ENCODE data around the gene ARL11.

Gene ARL11

DNA sequence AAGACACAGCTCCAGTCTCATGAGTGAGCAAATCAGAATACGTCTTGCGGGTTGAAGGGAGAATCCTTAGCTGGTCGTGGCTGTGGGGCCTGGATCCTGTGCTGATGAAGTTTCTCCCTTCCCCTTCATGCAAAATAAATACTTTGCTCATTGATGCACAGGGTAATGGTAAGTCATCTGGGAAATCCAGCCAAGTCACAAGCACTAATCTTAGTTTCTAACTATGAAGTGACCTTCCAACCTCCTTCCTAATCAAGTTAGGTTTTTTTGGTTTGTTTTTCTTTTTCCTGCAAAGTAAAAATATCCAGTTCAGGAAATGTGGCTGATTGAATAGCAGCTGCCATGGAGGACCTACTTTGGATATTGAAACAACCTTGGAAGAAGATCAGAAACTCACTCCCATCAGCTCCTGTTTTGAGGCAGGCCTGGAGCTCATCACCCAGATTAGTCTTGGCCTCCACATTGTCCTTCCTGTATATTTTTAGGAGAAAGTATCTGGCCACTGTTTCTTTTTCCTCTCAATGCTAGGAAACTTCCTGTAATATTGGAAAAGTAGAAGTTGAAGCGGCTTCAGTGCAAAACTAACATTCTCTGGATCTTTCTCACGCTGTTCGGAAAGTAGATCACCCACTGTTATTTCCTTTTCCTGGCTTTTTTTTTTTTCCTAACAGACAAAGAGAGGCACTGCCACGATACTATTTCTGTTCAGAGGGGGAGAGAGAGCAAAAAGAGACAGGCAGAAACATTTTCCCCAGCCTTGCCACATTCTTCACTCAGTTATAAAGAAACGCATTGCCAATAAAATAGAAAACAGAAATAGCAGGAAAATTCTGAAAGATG, 12.3 kb upstream of the ARL11 start:
- no peak for DNase-seq

DNA sequence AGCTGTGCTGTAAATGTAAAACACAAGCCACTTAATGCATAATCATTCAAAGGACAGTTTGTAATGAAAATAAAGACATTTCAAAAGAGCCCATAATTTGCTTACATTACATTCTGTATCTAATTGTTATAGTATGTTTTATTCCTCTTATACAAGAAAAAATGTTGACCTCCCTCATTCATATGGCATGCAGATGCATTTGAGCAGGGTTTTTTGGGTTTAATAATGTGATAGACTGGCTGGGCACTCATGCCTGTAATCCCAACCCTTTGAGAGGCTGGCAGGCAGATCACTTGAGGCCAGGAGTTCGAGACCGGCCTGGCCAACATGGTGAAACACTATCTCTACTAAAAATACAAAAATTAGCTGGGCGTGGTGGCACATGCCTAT, 11.6 kb upstream of the ARL11 start:
- DNase-seq: no peak

DNA sequence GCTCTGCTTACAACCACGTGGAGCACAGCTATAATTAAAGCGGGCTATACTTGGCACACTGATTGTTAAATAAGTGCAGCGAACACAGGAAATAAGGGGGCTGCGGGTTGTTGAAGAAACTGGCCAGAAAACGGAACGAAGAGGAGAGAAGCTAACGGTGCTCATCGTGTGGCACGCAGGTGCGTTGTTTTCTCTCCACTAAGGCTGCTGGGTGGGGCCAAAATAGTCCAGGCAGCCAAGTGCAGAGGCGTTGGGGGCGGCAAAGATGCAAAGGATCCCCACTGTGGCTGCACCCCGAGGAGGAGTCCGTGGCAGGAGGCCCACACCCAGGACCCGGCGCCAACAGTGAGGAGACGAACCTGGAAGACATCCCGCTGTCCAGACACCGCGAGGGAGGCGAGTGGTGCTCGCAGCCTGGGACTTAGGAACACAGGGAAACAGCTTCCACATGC, 8.1 kb upstream of the ARL11 start:
- no peak for DNase-seq

DNA sequence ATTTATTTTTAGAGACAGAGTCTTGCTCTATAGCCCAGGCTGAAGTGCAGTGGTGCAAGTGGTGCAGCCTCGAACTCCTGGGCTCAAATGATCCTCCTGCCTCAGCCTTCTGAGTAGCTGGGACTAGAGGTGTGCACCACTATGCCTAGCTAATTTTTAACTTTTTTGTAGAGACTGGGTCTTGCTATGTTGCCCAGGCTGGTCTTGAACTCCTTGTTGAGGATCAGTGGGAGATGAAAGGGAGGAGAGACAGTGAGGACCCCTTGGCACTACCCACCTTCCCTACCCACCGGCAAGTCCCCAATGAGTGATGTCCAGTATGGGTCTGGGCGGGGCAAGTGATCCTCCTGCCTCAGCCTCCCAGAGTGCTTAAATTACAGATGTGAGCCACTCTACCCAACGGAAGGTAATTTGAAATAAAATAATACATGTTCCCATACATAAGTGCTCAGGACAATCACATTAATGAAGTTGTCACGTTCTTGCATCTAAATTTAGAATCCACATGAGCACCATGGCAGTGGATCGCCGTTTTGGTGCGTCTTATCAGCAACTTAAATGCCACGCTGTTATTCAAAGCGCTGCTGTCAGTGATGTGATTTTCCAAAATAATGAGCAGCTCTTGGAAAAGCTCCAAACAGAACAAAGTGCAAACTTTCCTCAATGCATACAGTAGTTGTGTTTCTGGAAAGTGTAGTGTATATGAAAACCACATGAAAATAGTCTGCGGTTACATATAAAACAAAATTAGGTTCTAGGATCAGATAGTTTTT, 5.9 kb upstream of the ARL11 start:
- DNase-seq: no peak

DNA sequence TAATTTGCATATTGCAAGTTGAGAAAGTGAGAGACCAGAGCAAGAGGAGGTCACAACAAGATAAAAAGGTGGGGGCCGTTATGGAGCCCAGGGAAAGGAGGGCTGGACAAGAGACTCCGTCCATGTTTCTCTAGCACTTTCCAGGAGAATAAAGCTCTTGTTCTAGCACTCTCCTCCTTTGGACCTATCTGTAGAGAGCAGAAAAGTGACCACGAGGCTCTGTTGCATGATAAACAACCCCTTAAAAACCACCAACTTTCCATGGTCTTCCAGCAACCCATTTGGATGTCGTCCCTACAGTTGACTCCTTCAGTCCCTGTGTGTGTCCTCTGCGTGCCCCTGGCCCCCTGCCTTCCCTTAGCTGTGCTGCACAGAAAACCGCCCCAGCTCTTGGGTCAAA, 4.1 kb upstream of the ARL11 start:
- DNase-seq: no peak

DNA sequence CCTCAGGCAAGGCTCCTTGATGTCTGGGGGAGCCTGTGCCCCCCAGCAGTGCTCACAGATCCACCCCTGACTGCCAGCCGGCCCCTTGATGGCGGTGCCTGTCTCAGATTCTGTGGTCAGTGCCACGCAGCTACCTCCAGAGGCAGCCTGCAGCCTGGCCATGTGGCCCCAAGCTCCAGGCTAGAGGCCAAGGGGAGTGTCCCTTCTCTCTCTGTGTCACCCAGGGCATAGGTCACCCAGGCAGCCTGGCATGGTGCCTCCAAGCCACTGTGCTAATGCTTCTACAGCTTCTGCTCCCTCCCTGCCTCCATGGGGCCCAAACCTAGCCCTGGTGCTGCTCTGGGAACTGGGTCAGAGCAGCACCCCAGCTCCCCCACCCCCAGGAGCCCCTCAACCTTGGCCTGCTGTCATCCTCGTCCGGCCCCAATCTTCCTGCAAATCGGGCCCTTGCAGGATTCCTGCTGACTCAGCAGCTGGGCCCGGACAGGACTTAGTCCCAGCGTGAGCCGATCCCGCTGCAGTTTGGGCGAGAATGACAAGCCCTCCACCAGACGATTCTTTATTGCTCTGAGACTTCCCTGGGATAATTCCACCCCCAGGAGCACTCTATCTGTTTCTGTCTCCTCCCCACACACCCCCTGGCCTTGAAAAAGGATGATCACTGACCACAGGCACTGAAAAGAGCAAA, 2.8 kb upstream of the ARL11 start:
- no peak for DNase-seq

DNA sequence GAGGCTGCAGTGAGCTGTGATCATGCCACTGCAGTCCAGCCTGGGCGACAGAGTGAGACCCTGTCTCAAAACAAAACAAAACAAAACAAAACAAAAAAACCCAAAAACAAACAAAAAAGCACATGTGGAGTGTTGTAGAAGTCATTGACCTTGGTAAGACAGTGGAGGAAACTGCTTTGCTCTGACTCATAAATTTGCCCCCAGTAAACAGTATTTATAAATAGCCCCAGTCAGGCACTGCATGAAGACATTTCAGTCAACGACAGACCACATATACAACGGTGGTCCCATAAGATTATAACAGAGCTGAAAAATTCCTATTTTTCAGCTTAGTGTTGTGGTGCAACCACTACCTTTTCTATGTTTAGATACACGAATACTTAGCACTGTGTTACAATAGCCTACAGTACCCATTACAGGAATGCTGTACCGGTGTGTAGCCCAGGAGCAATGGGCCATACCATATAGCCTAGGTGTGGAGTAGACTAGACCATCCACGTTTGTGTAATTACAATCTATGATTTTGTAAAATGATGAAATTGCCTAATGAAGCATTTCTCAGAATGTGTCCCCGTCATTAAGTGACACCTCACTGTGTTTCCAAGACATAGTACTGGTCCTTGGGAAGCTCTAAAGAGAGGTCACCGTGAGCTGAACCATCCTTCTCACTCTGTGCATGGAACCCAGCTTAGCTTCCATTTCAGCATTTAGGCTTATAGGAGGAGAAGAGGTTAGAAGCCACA, 1.1 kb downstream of the ARL11 start:
- no peak for DNase-seq

DNA sequence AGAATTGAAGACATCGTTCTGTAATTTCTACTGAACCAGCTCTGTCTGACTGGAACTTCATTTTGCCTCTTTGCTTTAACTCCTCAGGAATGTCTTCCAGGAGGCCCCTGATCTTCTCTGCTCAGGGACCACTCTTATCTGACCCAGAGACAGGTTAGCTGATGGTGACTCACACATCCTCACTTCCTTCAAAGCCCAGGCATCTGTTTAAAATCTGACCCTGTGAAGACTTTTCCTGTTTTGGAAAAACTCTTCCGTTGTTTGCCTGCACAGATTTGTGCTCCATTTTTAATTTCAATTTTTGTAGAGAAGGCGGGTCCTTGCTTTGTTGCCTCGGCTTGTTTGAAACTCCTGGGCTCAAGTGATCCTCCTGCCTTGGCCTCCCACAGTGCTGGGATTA, 1.6 kb downstream of the ARL11 start:
- no peak for DNase-seq

DNA sequence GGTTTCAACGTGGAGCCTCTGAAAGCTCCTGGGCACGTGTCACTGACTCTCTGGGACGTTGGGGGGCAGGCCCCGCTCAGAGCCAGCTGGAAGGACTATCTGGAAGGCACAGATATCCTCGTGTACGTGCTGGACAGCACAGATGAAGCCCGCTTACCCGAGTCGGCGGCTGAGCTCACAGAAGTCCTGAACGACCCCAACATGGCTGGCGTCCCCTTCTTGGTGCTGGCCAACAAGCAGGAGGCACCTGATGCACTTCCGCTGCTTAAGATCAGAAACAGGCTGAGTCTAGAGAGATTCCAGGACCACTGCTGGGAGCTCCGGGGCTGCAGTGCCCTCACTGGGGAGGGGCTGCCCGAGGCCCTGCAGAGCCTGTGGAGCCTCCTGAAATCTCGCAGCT, 2.3 kb downstream of the ARL11 start:
- DNase-seq: no peak

DNA sequence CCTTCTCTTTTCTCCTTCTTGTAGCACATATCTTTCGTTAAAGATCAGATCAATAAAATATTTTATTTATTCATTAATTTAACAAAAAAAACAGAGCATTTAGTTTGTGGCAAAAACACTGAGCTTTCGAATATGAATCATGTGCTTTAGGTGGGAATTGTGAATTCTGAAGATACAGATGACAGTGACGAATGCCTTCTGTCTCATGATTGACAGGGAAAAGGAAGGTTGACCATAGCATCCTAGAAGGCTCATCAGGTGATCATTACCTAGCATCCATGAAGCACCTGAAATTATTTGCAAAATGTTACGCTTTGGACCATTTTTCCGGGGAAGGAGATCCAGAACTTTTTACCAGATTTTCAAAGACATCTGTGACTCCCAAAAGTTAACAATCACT, 3.8 kb downstream of the ARL11 start:
- DNase-seq: no peak

DNA sequence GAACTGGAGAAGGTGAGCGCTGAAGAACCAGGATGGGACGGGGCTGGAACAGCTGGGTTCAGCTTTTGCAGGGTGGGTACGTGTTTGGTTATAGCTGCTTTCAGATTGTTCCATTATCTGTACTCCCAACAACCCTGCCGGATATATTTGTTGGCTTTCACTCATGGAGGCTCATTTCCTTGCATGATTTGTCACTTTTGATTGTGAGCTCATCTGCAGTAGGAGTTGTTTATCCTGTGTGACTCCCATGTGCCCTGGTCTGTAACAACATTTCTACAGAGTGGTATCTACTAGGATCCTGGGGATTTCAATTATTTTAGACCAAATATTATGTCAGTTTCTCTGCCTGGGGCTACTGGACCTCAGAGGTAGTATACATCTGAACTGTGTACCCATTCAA, 5.4 kb downstream of the ARL11 start:
- no peak for DNase-seq

DNA sequence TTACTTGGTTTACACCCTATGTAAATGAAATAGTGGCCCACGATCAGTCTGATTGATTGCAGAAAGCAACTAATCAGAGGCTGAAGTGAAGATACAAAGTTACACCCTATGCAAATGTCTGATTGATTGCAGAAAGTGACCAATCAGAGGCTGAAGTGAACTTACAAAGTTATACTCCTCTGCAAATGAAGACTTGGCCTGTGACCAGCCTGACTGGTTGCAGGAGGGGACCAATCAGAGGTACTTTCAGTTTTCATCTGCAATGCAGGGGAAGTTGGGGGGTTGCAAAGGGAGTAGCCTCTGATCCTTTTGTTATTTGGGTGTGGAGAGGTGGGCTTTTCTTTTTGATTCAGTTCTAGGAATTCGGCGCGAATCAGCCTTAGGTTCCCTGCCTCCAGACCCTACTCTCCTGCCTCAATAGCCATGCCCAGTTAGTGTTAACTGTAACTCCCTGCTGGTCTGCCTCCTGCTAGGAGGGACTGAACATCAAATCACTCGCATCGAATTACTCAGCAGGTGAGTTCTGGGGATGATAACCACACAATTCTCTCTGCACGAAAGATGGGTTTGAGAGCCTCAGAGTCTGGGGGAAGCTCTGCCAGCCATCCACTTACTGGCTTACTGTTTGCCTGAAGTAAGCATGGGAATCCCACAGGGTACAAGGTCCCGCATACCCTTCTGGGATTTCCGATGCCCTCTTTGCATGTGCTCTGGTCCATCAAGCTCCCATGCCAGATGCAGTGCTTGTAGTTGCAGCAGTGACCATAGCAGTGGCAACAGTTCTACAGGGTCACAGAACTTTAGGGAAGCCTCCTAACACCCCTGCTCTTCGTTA, 7.5 kb downstream of the ARL11 start:
- peak; percentile 30 for DNase-seq

DNA sequence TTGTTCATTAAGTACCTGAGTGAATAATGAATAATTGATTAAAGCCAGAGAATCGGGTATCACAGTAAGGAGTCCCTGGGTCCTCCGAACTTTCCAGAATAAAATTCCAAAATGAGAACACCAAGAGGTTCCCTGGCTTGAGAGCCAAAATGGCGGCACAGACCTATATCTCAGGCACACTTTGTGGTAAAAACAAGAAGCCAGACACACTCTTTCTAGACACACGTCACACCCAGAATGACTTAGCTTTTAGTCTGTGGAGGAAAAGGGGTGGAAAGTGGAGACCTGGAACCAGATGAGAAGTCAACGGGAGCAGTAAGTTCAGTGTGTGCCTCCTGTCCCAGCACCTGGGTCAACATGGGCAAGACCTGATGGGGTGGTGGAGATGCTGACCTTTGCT, 8.4 kb downstream of the ARL11 start:
- no peak for DNase-seq

DNA sequence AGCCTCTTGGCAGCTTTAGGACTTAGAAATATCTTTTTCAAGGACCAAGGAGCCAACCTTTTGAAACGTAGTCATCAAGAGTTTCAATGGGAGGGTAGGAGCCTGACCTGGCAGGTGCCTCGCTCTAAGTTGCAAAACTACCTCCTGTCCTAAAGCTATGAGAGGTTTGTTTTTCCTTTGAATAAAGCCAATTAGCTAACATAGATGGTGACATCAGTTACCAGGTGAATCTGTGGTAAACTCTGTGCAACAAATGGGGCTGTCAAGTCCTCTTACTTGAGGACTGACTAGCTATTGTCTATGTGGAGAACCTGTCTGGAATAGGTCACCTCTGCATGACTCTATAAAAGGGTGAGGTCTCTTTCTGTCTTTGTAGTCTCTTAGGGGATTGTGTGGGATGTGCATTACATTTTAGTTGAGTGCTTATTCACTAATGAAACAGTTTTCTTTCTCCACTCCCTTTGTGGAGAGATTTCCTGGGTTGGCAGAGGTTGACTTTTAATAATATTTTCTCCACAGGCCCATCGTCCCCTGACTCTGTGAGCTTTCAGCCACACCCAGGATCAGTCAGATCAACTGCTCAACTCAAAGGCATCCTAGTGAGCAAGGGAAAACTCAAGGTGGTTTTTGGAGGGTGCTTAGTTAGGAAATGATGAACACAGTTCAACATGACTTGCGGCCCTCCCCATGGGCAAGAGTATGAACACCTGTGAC, 9.9 kb downstream of the ARL11 start:
- DNase-seq: no peak

DNA sequence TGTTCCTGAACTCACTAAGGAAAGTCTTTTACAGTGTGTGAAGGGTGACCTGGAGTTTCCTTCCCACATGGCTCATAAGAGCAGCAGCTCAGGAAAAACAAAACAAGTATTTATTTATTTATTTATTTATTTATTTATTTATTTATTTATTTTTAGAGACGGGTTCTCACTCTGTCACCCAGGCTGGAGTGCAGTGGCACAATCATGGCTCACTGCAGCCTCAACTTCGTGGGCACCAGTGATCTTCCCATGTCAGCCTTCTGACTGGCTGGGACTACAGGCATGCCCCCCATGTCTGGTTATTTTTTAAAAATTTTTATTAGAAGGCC, 10.4 kb downstream of the ARL11 start:
- no peak for DNase-seq

DNA sequence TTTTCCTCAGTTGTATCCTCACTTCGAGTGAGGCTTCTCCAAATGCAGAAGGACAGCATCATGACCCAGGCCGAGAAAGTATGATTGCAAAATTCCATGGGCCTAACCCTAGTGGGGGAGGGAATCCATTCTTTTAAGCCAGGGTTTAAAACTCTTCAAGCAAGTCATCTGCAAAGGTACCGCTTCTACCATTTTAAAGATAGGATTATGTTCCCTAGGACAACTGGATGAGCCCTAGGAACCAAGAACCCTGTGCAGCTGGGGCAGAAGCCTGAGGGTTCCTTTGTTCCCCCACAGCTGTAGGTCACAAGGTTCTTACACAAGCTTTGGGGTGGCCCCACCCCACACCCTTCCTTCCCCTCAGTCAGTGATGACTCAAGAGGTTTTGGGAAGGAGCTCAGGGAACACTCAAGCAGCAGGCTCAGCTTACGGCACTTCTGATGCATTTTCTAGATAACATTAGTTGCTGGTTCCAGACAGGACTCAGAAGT, 13.5 kb downstream of the ARL11 start:
- DNase-seq: peak; percentile 72

DNA sequence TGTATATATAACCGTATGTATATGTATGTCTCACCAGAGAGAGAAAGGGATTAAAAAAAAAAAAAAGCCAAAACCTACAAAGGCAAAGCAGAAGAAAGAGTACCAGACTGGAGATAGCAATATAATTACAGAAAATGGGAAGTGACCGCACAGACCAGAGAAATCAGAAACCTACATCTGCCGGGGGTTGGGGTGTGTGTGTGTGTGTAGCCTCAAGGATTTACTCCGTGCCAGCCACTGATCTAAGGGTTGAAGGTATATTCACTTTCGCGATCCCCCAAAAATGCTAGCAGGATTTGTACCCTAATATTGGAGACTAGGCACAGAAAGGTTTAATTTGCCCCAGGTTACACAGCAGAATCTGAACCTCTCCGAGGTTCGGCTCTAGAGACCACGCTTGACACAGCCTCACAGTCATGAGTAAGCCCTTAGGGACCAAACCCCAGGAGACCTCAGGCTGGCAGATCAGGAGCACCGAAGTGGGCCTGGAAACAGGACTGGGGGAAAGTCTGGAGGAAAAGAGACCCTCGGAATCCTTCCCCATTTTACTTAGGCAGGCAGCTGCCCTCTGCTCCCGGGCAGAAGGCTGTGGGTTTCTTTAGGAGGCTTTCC, 14.8 kb downstream of the ARL11 start:
- no peak for DNase-seq

DNA sequence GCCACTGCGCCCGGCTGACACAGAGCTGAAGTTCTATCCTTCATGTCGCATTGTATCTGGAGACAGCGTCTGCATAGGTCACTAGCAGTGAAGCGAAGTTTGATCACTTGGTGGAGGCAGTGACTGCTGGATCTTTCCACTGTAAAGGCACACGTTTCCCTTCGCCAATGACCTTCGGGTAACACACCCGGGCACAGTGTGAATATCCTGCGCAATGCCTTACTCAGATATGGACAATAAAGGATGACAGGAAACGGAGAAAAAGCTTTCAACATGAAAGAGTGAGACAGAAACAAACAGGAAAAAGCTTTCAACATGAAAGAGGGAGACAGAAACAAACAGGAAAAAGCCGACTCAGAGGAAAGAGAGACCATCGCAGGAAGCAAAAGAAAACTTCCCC, 17.1 kb downstream of the ARL11 start:
- DNase-seq: no peak

DNA sequence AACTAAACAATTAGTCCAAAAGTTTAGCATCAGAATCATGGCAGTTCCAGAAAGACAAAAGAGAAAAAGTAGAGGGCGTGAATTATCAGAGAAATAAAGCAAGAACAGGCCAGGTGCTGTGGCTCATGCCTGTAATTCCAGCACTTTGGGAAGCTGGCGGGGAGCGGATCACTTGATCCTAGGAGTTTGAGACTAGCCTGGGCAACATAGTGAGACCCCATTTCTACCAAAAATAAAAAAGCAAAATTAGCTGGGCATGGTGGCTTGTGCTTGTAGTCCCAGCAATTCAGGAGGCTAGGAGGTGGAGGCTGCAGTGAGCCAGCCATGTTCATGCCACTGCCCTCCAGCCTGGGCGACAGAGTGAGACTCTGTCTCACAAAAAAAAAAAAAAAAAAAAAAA, 18.4 kb downstream of the ARL11 start:
- no peak for DNase-seq

DNA sequence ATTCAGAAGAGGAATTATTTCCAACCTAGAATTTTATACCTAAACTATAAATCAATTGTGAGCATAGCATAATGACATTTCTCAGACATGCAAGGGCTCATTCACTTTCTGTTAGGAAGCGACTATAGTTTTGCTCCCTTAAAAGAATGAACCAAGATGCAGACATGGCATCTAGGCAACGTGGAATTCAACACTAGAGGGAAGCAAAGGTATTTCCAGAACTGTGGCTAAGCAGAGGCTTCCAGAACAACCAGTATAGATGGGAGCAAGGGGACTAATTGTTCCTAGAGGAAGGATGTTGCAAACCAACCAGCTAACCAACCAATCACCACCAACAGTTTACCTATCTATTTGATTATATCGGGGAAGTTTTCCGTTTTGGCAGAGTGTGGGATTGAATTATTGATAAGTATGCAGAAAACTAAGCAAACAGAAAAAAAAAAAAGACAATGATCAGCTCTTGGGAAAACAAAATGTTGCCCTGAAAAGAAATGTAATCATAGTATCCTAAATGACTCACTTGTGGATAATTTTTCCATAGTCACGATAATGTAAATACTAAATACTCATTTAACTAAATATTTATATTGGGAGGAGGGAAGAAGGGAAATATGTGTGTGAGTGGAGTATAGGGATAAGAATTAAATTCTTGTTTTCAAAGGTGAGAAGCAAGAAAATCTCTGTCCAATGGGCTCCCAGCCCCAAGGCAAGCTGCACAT, 21.1 kb downstream of the ARL11 start:
- DNase-seq: no peak

Data from CD4-positive, alpha-beta T cell treated with Interleukin-15 for 1 hour (primary cell).